HG03460 (cell line): ENCODE measurements around the gene S1PR4.
"Not testable (repeated sequence)": the region's sequence is repeated elsewhere in the genome, so short reads cannot be mapped to it uniquely, and the experiment has no call there.

ENCODE experiments used
- ATAC-seq: cut with Tn5 transposase; IDR thresholded peaks from one replicate; pipeline ENCODE4 v1.9.1; 2021; ENCODE audit not compliant: unreplicated experiment

The S1PR4 gene

GRCh38 chr19:3151563-3152418 lies 26.8 kb upstream of the S1PR4 start:
- no peak for ATAC-seq

GRCh38 chr19:3152419-3152780 lies 26.2 kb upstream of the S1PR4 start:
- ATAC-seq, result no peak

GRCh38 chr19:3153286-3154230 lies 25.0 kb upstream of the S1PR4 start:
- ATAC-seq, result no peak

- not testable (repeated sequence) for ATAC-seq
These were observed 24.1 kb upstream of the S1PR4 start for GRCh38 chr19:3154447-3154846.

GRCh38 chr19:3154957-3155736 lies 23.4 kb upstream of the S1PR4 start:
- peak; percentile 74 for ATAC-seq

DNA sequence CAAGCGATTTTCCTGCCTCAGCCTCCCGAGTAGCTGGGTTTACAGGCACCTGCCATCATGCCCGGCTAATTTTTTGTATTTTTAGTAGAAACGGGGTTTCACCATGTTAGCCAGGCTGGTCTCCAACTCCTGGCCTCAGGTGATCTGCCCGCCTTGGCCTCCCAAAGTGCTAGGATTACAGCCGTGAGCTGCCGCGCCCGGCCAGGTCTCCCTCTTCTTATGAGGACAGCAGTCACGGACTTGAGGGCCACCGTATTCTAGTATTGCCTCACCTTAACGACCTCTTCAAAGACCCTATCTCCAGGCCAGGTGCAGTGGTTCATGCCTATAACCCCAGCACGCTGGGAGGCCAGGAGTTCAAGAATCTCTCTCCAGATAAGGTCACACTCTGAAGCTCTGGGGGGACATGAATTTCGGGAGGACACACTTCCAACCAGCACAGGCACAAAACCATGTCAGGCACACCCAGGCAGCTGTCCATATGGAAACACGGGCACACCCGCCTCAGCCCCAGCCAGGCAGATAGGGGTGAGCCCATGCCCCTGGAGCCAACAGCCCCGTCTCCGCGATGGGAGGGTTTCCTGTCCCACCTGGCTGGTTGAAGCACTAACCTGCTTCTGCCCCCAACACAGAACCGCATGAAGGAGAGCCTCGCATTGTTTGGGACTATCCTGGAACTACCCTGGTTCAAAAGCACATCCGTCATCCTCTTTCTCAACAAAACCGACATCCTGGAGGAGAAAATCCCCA lies 21.3 kb upstream of the S1PR4 start:
- no peak for ATAC-seq

GRCh38 chr19:3159565-3159964 lies 19.0 kb upstream of the S1PR4 start:
- no peak for ATAC-seq

GRCh38 chr19:3160219-3160618 lies 18.4 kb upstream of the S1PR4 start:
- ATAC-seq, result no peak

DNA sequence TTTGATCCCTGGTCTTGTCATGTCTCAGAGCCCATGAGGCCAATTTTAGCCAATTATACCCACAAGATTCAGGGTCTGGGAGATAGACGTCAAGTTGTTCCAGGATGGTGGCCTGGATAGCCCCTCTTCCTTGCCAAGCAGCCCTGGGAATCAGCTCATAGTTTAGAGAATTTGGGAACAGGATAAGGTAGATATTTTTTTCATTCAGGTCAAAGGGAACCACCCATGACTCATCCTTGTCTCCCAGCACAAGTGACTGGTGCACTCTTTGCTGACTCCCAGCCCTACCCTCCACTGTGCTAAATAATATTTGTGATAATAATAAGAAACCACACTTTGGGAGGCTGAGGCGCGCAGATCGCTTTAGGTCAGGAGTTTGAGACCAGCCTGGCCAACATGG lies 17.1 kb upstream of the S1PR4 start:
- no peak for ATAC-seq

DNA sequence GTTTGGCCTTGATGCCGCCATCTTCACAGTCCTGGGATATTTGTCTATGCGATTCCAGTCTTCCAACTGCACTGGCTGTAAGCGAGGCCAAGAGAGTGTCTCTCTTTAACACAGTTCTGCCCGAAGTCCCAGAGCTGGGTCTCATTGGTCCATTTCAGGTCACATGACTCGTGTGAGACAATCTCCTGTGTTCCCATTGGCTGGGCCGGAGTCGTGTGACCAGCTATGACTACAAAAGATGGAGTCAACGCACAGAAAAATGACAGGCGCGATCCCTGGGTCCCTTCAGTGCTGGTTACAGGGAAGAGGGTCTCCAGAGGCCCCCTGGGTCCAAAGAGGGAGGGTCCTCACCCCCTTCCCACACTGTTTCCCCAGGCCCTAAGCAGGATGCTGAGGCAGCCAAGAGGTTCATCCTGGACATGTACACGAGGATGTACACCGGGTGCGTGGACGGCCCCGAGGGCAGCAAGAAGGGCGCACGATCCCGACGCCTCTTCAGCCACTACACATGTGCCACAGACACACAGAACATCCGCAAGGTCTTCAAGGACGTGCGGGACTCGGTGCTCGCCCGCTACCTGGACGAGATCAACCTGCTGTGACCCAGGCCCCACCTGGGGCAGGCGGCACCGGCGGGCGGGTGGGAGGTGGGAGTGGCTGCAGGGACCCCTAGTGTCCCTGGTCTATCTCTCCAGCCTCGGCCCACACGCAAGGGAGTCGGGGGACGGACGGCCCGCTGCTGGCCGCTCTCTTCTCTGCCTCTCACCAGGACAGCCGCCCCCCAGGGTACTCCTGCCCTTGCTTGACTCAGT lies 15.9 kb upstream of the S1PR4 start:
- ATAC-seq, result no peak

DNA sequence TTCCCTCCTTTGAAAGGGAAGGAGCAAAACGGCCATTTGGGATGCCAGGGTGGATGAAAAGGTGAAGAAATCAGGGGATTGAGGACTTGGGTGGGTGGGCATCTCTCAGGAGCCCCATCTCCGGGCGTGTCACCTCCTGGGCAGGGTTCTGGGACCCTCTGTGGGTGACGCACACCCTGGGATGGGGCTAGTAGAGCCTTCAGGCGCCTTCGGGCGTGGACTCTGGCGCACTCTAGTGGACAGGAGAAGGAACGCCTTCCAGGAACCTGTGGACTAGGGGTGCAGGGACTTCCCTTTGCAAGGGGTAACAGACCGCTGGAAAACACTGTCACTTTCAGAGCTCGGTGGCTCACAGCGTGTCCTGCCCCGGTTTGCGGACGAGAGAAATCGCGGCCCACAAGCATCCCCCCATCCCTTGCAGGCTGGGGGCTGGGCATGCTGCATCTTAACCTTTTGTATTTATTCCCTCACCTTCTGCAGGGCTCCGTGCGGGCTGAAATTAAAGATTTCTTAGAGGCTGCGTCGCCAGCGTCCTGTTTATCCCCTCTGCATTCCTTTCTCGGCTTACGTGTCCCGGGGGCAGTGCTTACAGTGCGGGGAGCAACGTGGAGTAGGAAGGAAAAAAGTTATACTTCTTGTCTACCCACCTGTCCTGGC lies 15.2 kb upstream of the S1PR4 start:
- no peak for ATAC-seq

DNA sequence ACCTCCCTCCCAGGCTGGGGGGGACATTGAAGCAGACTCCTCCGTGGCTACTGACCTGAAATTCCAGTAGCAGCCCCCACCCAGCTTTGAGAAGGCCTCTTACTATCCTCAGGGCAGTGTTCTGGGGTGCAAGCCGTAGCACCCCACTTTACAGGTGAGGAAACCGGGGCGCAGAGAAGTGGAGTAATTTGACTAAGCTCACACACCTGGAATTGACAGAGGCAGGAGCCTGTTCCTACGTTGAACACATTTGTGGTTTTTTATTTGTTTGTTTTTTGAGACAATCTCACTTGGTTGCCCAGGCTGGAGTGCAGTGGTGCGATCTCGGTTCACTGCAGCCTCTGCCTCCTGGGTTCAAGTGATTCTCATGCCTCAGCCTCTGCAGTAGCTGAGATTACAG lies 14.6 kb upstream of the S1PR4 start:
- no peak for ATAC-seq

DNA sequence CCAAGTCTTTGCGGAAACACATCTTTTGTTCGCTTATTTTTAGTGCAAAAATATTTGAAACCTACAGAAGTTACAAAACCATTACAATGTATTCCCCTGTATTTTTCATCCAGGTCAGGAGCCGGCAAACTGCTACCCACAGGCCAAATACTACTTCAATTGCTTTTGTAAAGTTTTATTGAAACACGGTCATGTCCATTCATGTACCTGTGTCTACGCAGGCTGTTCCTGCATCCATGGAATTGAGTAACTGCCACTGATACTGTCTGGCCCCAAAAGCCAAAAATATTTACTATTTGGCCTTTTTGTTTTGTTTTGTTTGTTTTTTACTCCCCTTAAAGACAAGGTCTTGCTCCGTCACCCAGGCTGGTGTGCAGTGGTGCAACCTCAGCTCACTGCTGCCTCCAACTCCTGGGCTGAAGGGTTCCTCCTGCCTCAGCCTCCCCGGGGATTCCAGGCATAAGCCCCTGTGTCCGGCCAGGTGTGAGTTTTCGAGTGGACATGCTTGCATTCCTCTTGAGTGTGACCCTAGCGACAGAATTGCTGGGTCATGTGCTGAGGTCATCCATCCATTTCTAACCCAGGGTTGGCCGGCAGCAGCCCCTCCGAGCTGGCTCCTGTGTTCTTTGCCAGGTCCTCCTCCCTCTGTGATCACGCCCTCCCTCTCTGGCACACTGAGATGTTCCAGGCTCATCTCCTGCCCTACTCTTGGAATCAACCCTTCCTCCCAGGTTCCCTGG lies 10.9 kb upstream of the S1PR4 start:
- ATAC-seq, result no peak

- ATAC-seq, result no peak
These were observed 6.5 kb upstream of the S1PR4 start for GRCh38 chr19:3171894-3172672.

- ATAC-seq, result not testable (repeated sequence)
These were observed 5.9 kb upstream of the S1PR4 start for GRCh38 chr19:3172673-3173000.

GRCh38 chr19:3175781-3176714 lies 2.5 kb upstream of the S1PR4 start:
- ATAC-seq, result no peak
